Kidney (tissue), 14 donors: ENCODE data around the gene NANS. TPM values are rescaled to one million over a fixed set of nuclear protein-coding genes. Genes with fewer than 3 reads are reported as not detected.

Experiments used
- DNase-seq, 5 donors: peaks; one replicate each; pipeline ENCODE4 v3.0.0-alpha.2; 2013 to 2020
- FAIRE-seq: peaks from 2 replicates; lab custom pipeline; 2012; peaks lifted over from hg19 to GRCh38; lab: Jason Lieb, UNC
- H3K27ac ChIP-seq, 2 donors: one replicate each; pipeline ENCODE4 v1.7.0; 2013; ENCODE audit warnings: low read depth in 2 of 2, low read length in 2 of 2, inconsistent platforms in 1 of 2
- H3K27me3 ChIP-seq: one replicate; pipeline ENCODE4 v1.7.1; 2013; ENCODE audit warnings: low read length, inconsistent platforms; ENCODE audit not compliant: control insufficient read depth, insufficient read depth
- H3K36me3 ChIP-seq, 3 donors: one replicate each; pipeline versions ENCODE4 v1.7.0 to v1.7.1; 2013; ENCODE audit warnings: low read length in 3 of 3, control low read depth in 1 of 3, inconsistent platforms in 1 of 3; ENCODE audit not compliant: insufficient read depth in 3 of 3, control insufficient read depth in 2 of 3
- H3K4me1 ChIP-seq, 3 donors: one replicate each; pipeline versions ENCODE4 v1.7.0 to v1.7.1; 2013; ENCODE audit warnings: low read length in 3 of 3, inconsistent platforms in 1 of 3, low read depth in 1 of 3; ENCODE audit not compliant: control insufficient read depth in 2 of 3, insufficient read depth in 2 of 3
- H3K4me3 ChIP-seq, 3 donors: one replicate each; pipeline versions ENCODE4 v1.7.0 to v1.8.1; 2013; ENCODE audit warnings: low read length in 3 of 3, control low read depth in 1 of 3, inconsistent platforms in 1 of 3
- H3K9ac ChIP-seq, 3 donors: one replicate each; pipeline versions ENCODE4 v1.7.0 to v1.7.1; 2013; ENCODE audit warnings: low read length in 3 of 3, control low read depth in 1 of 3, inconsistent platforms in 1 of 3
- H3K9me3 ChIP-seq, 3 donors: one replicate each; pipeline versions ENCODE4 v1.7.0 to v1.7.1; 2013; ENCODE audit warnings: low read length in 3 of 3, control low read depth in 1 of 3, inconsistent platforms in 1 of 3; ENCODE audit not compliant: control insufficient read depth in 2 of 3, insufficient read depth in 1 of 3
- CTCF ChIP-seq: IDR thresholded peaks from 3 replicates; pipeline ENCODE4 v1.5.1; 2012; ENCODE audit warnings: mild to moderate bottlenecking, moderate library complexity, borderline replicate concordance; ENCODE audit not compliant: insufficient read depth; ENCODE audit errors: extremely low read depth
- intact Hi-C: fragments of 100-400 bp; cut with DNase I; formaldehyde crosslinking; loops from one replicate; pipeline ENCODE4 v1.11.1; 2022
- polyA plus RNA-seq: library from polyadenylated mRNA; stranded (reverse); fragments of 350-450 nt; fragmentation: Illumina TruSeq; extraction: RNeasy Lipid Tissue Mini Kit (QIAGEN cat#74804); gene quantifications from one replicate; pipeline ENCODE4 v1.2.3, GENCODE V29; 2014; ENCODE audit warnings: low read depth, low replicate concordance; ENCODE audit not compliant: insufficient read depth
- total RNA-seq: library from RNA; stranded (reverse); fragmentation: NEBNext Ultra II Directional; extraction: Animal tissue kit (Norgen Biotek cat#: 25700); gene quantifications from one replicate; pipeline ENCODE4 v1.2.1, GENCODE V29; 2021
- donor health status: control.
- donor health status: control.
- donor health status: control.
- donor health status: control.
- donor health status: control.
- donor health status: DM: yes; HTN: yes; CAD: no.
- donor health status: Normal renal cell carcinoma (clear cell type).

NANS gene
- total and polyA plus RNA-seq, 2 donors from 2014 or later: 35.8 to 47.7 TPM

GRCh38 chr9:98084396-98084795 is 27.9 kb downstream of the NANS start:
- H3K9ac ChIP-seq: no peak overlapping the region
- no peak overlapping the region for H3K27ac ChIP-seq
- FAIRE-seq: no peak
- peaks cover 0 to 16% (median 9%) of the 10 kb centered on the region in 3 donors for H3K36me3 ChIP-seq
- peaks cover 0 to 12% (median 2%) of the 10 kb centered on the region in 3 donors for H3K4me1 ChIP-seq
- no peak for DNase-seq
- no peaks in the 10 kb centered on the region for H3K9me3 ChIP-seq
- no peak for TF ChIP-seq CTCF
- H3K27me3 ChIP-seq: no peaks in the 10 kb centered on the region
- H3K4me3 ChIP-seq: no peak overlapping the region
- intact Hi-C loops: no loop called here

DNA sequence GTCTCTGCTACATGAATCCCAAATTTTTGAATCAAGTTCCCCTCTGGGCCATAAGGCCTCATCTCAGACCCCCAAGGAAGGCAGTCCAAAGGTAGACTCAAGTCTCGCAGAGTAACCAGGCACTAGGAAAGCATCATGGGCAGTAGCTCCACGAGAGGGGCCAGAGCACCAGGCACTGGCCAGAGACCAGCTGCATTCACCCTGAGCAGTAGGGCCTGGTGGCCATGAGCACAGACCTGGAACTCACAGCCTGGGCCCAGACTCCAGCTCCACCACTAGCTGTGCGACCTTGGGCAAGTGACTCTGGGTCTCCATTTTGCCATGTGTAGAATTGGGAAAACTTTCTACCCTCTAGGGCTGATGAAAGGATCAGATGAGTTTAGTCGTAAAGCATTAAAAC is 28.5 kb downstream of the NANS start:
- no peak overlapping the region for H3K27ac ChIP-seq
- peaks cover 0 to 14% (median 9%) of the 10 kb centered on the region in 3 donors for H3K36me3 ChIP-seq
- peaks cover 0 to 12% (median 2%) of the 10 kb centered on the region in 3 donors for H3K4me1 ChIP-seq
- intact Hi-C loops: no loop called here
- no peak for TF ChIP-seq CTCF
- no peak overlapping the region for H3K9ac ChIP-seq
- H3K4me3 ChIP-seq: no peak overlapping the region
- no peaks in the 10 kb centered on the region for H3K27me3 ChIP-seq
- DNase-seq (no peak), FAIRE-seq (no peak)
- no peaks in the 10 kb centered on the region for H3K9me3 ChIP-seq

DNA sequence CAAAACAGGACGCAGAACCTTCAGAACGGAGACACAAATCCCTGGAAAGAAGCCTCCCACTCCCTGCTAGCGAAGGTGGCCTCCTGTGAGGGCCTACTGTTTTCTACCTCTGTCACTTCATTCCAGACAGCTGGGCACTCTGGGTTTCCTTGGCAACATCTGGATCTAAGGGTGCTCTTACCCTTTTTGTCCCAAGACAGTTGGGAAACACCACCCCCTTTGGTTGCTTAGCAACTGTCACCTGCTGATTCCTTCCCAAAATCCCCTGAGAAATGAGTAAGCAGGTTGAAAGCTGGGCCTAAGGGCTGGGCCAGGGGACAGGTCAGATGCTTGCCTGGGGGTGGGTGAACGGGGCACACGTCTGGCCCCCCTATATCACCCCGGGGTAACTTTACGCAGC is 29.4 kb downstream of the NANS start:
- FAIRE-seq (no peak), DNase-seq (peak in 1 of 5 donors; percentile 20)
- TF ChIP-seq CTCF: no peak
- Histone ChIP-seq H3K9ac (no peak overlapping the region), H3K4me3 (no peak overlapping the region), H3K4me1 (peaks cover 0 to 12% (median 2%) of the 10 kb centered on the region in 3 donors), H3K27ac (peak overlapping the region in 1 of 2 donors; percentile 43), H3K27me3 (no peaks in the 10 kb centered on the region), H3K9me3 (no peaks in the 10 kb centered on the region), H3K36me3 (peaks cover 0 to 10% (median 9%) of the 10 kb centered on the region in 3 donors)
- intact Hi-C loops: no loop called here

DNA sequence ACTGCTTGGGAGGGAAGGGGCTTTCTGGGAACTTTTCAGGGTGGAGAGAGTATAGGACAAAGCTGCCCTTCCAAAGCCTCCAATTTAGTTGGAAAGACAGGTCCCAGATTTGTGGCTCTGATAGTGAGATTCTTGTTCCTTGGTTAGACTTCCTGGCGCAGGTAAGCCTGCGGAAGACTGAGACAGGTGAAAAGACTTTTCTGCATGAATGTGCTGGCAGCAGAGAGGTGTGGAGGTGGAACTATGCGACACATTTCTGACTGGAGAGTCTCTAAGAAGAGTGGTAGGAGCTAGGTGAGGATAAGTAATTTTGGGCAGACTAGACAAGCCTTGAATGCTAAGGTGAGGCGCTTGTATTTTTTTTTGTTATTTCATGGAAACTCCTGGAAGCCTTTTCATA is 29.9 kb downstream of the NANS start:
- intact Hi-C loops: no loop called here

More for the DNA sequence above, 29.9 kb downstream of the NANS start:
- Histone ChIP-seq H3K4me3 (no peak overlapping the region), H3K27ac (peak overlapping the region in 1 of 2 donors; percentile 43), H3K27me3 (no peaks in the 10 kb centered on the region), H3K9ac (no peak overlapping the region), H3K9me3 (no peaks in the 10 kb centered on the region), H3K36me3 (peaks cover 0 to 7% (median 4%) of the 10 kb centered on the region in 3 donors), H3K4me1 (peaks cover 0 to 12% (median under 1%) of the 10 kb centered on the region in 3 donors)
- DNase-seq: peak in 1 of 5 donors; percentile 29
- FAIRE-seq: no peak
- no peak for TF ChIP-seq CTCF
